Stimulated activated CD4-positive, alpha-beta T cell treated with anti-CD3 and anti-CD28 coated beads, TNF-alpha, amount 100 ng/mL, for 1 hour (primary cell): ENCODE data around the gene HLA-DQA1.
"Not testable (repeated sequence)": the region's sequence is repeated elsewhere in the genome, so short reads cannot be mapped to it uniquely, and the experiment has no call there.

Source experiments
- DNase-seq, 3 donors: peaks; one replicate each; pipeline ENCODE4 v3.0.0-alpha.2; 2020; ENCODE audit warnings: low read depth in 3 of 3, low spot score in 1 of 3

HLA-DQA1 gene

DNA sequence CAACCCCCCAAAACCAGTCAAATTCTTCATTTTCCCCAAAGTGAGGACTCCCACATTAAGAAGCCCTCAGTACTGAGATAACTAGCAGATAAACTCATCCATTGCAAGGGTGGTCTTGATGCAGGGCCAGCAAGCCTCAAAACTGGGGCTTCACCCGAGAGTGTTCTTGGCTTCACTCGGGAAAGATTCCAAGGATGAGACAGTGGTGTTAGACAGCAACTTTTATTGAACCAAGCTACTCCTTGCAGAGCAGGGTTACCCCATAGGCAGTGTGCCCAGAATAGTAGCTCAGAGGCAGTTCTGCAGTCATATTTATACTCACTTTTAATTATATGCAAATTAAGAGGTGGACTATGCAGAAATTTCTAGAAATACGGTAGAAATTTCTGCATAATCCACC lies 15.8 kb upstream of the HLA-DQA1 start:
- no peak for DNase-seq

DNA sequence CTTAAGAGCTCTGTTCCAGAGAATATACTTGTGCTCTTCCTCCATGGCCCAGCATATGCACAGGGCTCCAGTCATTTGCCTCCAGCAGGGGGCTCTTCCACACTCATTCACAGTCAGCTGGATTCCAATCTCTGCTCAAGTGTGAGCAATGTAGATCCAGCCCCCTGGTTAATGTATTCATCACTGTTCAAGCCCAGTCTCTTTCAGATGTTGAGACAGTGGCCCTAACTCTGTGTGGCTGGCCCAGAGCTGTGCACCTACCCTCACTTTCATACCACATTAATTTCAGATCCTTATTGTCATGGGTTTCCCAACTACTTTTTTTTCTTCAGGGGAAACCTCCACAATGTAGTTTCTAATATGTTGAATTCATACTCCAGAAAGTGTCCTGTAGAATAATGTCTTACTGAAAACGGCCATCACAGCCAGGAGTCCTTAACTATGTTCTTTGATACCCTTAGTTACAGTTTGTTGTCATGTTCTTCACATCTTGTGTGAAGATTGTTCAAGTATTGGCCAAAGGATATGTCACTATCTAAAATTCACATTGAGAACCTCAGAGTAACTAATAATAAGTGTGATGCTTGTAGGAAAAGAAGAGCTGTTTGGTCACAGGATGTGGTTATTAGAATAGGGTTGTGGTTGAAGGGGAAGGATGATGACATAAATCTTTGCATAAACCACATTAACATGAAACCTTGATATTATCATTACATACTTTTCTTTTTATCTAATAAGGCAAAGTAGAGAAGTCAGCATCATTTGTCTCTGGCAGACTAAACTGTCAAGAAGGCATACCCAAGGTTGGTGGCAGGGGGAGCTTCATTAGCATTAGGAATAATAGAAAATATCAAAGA lies 14.4 kb upstream of the HLA-DQA1 start:
- DNase-seq, result no peak

DNA sequence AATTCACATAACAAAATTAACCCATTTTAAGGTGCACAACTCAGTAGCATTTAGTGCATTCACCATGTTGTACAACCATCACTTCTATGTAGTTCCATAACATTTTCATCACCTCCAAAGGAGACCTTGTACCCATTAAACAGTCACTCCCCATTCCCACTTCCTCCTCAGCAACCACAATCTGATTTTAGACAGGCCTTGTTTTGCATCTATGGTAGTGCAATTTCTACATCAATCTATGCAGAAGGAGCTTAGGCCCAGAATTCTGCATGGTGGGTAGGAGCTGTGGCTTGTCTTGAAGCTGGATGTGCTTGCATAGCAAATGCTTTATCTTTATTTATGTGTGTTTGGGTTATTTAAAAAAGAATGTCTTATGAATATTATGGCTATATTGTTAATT lies 13.5 kb upstream of the HLA-DQA1 start:
- DNase-seq, result no peak

DNA sequence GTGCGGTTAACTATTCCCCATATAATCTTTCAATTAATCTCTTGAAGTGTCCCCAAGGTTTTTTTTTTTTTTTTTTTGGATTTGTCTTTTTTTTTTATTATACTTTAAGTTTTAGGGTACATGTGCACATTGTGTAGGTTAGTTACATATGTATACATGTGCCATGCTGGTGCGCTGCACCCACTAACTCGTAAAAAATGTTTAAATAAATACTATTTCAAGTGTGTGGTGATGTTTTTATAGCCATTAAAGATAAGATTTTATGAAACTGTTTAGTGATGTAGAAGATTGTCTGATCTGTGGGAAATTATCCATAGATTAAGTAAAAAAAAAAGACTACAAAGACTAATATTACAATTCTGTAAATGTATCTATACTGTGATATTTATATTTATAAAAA lies 12.6 kb upstream of the HLA-DQA1 start:
- DNase-seq, result no peak

DNA sequence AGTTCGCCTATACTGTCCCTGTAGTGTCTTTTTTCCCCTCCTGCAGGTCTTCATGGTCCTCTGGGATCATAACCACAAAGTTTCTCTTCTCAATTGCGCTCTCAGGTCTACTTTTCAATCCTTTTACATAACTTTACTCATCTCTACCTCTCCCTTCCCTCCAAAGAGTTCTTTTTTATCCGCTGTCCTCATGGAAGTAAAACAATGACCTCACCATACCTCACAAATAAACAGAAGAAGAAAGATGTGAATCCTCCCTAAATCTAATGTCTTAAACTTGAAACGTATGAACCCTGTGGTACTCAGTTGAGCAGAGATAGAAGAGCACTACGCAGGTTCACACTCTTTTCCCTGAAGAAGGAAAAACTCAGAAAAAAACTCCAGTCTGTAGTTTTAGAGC lies 12.1 kb upstream of the HLA-DQA1 start:
- no peak for DNase-seq

- DNase-seq, result no peak
Observed at GRCh38 chr6:32627249-32627648, 10.0 kb upstream of the HLA-DQA1 start.

DNA sequence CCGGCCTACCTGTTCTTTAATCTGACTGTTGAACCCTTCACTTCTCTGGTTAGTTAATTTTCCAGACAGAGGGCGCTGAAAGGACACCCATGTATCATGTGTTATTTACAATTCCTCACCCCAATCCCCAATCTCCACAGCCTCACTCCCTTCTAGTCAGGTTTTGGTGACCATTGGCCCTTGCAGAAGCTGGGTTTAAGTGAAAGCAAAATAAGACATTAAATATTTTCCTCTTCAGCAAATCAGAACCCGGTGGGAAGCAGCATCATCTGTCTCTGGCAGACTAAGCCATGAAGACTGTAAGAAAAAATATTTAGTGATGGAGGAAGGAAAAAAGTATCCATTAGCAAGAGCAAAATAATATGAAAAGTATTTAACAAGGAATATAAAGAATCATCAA lies 9.4 kb upstream of the HLA-DQA1 start:
- DNase-seq, result no peak

- not testable (repeated sequence) for DNase-seq
Observed at GRCh38 chr6:32629793-32630192, 7.4 kb upstream of the HLA-DQA1 start.

GRCh38 chr6:32635526-32636123 lies 1.6 kb upstream of the HLA-DQA1 start:
- no peak for DNase-seq

- no peak for DNase-seq
Observed at GRCh38 chr6:32637883-32638282, 677 bp downstream of the HLA-DQA1 start.

DNA sequence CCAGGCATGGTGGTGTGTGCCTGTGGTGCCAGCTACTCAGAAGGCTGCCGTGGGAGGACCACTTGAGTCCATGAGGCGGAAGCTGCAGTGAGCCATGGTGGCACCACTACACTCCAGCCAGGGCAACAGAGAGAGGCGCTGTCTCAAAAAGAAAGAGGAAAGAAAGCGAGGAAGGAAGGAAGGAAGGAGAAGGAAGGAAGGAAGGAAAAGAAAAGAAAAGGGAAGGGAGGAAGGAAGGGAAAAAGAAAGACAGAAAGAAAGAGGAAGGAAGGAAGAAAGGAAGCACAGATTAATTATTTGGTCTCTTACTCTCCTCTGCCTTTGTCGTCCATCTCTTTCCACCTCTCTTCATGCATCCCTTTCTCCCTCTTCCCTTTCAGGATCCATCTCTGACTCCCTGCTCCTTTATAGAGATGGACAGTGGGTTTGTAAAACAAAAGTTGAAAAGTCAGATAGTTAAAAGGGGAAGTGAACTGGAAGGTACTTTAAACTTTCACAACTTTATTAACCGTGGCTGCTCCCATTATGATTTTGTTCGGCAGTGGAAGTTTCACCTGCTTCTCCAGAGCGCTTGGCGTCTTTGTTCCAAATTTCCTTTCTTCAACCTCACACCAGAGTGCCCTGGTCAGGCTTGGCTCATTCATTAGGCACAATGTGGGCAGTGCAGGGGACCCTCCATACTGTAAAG lies 1.5 kb downstream of the HLA-DQA1 start:
- no peak for DNase-seq

GRCh38 chr6:32639440-32640394 lies 2.5 kb downstream of the HLA-DQA1 start:
- DNase-seq, result no peak

GRCh38 chr6:32641122-32641521 lies 3.9 kb downstream of the HLA-DQA1 start:
- DNase-seq, result no peak

GRCh38 chr6:32641785-32642719 lies 4.8 kb downstream of the HLA-DQA1 start:
- DNase-seq, result not testable (repeated sequence)

GRCh38 chr6:32642720-32643106 lies 5.5 kb downstream of the HLA-DQA1 start:
- no peak for DNase-seq

DNA sequence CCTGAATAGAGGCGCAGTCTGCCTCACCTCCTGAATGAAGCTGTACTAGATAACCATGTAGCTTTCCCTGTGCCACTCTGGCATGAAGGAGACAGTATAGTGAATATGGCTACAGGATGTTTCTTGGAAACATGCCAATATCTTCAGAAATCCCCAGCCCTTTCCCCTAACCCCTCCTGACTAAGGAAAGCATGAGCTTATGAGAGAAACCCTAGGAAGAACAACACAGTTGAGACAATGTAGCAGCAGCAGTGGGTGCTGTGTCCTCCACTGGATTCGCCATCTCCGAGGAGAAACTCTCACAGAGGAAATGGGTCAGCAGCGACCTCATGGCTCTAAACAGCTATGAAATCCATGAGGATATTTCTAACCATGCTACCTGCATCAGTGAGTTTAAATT lies 6.7 kb downstream of the HLA-DQA1 start:
- DNase-seq, result no peak

DNA sequence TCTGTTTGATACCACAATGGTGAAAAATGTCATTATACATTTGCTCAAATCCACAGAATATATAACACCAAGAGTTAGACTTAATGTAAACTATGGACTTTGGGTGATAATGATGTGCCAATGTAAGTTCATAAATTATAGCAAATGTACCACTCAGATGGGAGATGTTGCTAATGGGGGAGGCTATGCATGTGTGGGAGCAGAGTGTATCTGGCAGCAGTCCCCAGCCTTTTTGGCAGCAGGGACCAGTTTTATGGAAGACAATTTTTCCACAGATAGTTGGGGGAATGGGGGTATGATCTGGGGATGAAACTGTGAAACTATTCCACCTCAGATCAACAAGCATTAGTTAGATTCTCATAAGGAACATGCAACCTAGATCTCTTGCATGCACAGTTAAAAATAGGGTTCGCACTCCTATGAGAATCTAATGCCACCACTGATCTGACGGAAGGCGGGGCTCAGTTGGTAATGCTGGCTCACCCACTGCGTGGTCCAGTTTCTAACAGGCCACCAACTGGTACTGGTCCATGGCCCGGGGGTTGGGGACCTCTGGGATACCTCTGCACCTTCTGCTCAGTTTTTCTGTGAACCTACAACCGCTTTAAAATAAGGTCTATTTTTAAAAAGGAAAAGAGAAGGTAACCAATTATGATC lies 8.0 kb downstream of the HLA-DQA1 start:
- DNase-seq, result no peak

GRCh38 chr6:32655203-32655710 lies 18.1 kb downstream of the HLA-DQA1 start:
- no peak for DNase-seq

DNA sequence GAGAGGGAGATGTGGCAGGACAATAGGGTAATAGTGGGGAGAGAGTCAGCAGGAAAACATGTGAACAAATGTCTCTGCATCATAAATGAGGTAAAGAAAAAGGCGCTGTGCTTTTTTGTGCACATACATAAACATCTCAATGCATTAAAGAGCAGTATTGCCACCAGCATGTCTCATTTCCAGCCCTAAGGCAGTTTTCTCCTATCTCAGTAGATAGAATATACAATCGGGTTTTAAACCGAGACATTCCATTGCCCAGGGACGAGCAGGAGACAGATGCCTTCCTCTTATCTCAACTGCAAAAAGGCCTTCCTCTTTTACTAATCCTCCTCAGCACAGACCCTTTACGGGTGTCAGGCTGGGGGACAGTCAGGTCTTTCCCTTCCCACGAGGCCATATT lies 20.1 kb downstream of the HLA-DQA1 start:
- DNase-seq, result not testable (repeated sequence)
